Measurements from ENCODE around the gene CDH22. TPM values are rescaled to one million over a fixed set of nuclear protein-coding genes. Genes with fewer than 3 reads are reported as not detected.

CDH22 gene
- total RNA-seq, 4 donors from 2014 or later = 0.26 to 1.2 (median 0.35) TPM

DNA sequence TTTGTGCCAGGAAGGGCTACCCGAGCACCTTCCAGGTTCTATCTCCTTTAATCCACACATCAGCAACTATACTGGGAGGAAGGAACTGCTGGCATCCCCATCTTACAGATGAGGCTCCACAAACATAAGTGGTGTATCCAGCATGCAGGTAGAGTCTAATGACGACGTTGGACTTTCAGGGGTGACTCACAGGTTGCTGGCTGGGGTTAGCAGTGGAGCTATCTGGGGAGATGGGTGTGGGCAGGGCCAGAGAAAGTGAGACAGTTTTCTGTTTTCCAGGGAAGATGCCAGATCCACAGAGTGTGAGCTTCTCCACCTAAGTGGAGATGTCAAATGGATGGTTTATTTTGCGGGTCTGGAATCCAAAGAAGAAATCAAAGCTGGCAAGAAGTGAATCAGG is 31.8 kb downstream of the CDH22 start:
- no peak for TF ChIP-seq POLR2A (IDR thresholded peaks at IDR 0.05)
- TF ChIP-seq, protein P1, sequence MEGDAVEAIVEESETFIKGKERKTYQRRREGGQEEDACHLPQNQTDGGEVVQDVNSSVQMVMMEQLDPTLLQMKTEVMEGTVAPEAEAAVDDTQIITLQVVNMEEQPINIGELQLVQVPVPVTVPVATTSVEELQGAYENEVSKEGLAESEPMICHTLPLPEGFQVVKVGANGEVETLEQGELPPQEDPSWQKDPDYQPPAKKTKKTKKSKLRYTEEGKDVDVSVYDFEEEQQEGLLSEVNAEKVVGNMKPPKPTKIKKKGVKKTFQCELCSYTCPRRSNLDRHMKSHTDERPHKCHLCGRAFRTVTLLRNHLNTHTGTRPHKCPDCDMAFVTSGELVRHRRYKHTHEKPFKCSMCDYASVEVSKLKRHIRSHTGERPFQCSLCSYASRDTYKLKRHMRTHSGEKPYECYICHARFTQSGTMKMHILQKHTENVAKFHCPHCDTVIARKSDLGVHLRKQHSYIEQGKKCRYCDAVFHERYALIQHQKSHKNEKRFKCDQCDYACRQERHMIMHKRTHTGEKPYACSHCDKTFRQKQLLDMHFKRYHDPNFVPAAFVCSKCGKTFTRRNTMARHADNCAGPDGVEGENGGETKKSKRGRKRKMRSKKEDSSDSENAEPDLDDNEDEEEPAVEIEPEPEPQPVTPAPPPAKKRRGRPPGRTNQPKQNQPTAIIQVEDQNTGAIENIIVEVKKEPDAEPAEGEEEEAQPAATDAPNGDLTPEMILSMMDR (IDR thresholded peaks at IDR 0.05 in 4 of 5, conservative IDR thresholded peaks at IDR 0.05 in 1 of 5) = no peak
- H3K4me1 ChIP-seq = no peaks in the 10 kb centered on the region
- no peaks in the 10 kb centered on the region for H3K9me3 ChIP-seq
- intact Hi-C loops (cut with DNase I; ENCODE audit: low total_unique reads) (no loop called here), in situ Hi-C loops (cut with MboI; ENCODE audit: low sequenced_read_pairs in 4 of 4) (no loop called here)
- ATAC-seq (no peak), DNase-seq (no peak)
- H3K36me3 ChIP-seq = no peaks in the 10 kb centered on the region
- H3K27me3 ChIP-seq = peaks cover 4 to 6% (median 4%) of the 10 kb centered on the region in 3 donors
- H3K27ac ChIP-seq = no peak overlapping the region
- H3K4me3 ChIP-seq = no peak overlapping the region

DNA sequence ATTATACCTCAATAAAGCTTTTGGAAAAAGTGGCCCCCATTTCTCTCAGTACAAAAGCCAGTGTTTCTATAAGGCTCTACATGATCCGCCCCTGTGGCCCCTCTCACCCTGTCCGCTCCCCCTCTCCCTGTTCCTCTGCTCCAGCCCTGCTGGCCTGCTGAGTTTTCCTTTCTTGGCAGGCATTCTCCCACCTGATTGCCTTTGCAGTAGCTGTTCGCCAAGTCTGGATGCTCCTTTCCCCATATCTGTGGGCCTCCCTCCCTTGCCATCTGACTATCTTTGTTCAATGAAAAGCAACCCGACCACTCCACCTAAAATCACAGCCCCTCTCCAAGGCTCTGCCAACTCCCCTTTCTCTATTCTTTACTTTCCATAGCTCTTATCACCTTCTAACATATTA is 33.2 kb downstream of the CDH22 start:
- H3K4me3 ChIP-seq = no peak overlapping the region
- TF ChIP-seq POLR2A (IDR thresholded peaks at IDR 0.05) = no peak
- TF ChIP-seq, protein P1 (IDR thresholded peaks at IDR 0.05 in 4 of 5, conservative IDR thresholded peaks at IDR 0.05 in 1 of 5) = no peak
- DNase-seq (no peak), ATAC-seq (no peak)
- H3K9me3 ChIP-seq = no peaks in the 10 kb centered on the region
- peaks cover 4 to 5% (median 4%) of the 10 kb centered on the region in 3 donors for H3K27me3 ChIP-seq
- in situ Hi-C loops (cut with MboI; ENCODE audit: low sequenced_read_pairs in 4 of 4) (no loop called here), intact Hi-C loops (cut with DNase I; ENCODE audit: low total_unique reads) (no loop called here)
- no peak overlapping the region for H3K27ac ChIP-seq
- no peaks in the 10 kb centered on the region for H3K36me3 ChIP-seq
- H3K4me1 ChIP-seq = no peaks in the 10 kb centered on the region

DNA sequence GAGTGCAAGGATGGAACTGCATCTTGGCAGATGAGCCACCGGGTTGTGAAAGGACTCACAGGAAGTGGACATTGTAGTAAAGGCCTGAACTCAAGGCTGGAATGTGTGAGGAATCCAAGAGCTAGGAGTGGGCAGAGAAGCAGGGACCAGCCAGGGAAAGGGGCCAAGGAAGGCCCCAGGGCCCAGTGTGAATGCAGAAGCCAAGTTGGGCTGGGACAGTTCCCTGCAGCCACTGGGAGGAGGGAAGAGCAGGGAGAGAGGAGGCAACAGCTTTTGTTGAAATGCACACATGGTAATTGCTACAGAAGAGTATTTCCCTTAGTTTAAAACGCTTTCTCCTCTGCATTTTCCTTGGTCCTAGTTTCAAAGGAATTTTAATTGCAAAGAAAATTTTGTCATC is 34.6 kb downstream of the CDH22 start:
- H3K27ac ChIP-seq = no peak overlapping the region
- TF ChIP-seq POLR2A (IDR thresholded peaks at IDR 0.05) = no peak
- TF ChIP-seq, protein P1 (IDR thresholded peaks at IDR 0.05 in 4 of 5, conservative IDR thresholded peaks at IDR 0.05 in 1 of 5) = no peak
- in situ Hi-C loops (cut with MboI; ENCODE audit: low sequenced_read_pairs in 4 of 4) = no loop called here
- no peak for ATAC-seq
- no peak for DNase-seq
- H3K9me3 ChIP-seq = no peaks in the 10 kb centered on the region
- H3K4me3 ChIP-seq = no peak overlapping the region
- intact Hi-C loops (cut with DNase I; ENCODE audit: low total_unique reads) = no loop called here
- H3K4me1 ChIP-seq = peaks cover 0 to 5% of the 10 kb centered on the region in 2 donors
- no peaks in the 10 kb centered on the region for H3K36me3 ChIP-seq
- H3K27me3 ChIP-seq = peaks cover 0 to 5% (median 4%) of the 10 kb centered on the region in 3 donors

DNA sequence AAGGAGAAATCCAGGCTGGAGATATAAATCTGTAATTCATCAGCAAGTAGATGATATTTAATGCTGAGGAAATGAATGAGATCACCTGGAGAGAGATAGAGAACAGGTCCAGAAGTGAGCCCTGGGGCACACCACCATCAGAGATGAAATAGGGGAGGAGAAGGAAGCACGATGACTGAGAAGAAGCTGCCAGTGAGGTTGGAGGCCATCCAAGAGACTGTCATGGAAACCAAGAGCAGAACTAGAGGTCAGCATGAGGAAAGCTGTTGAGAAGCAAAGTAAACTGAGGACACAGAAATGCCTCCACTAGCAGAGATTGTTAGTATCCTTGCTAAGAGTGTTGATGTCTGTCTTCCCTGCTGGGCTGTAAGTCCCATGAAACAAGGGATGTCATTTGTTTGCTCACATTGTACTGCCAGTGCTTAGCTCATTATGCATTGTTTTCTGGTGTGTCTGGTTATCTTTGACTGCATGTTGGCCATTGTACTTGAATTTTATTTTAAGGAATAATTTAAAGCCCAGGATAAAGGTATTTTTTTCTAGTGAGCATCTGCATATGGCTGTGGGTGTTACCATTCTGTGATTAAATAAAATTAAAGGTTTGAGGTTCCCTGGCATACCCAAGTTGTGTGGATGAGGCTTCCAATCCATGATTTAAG is 35.8 kb downstream of the CDH22 start:
- H3K4me3 ChIP-seq = no peak overlapping the region
- DNase-seq = no peak
- in situ Hi-C loops (cut with MboI; ENCODE audit: low sequenced_read_pairs in 4 of 4) (no loop called here), intact Hi-C loops (cut with DNase I; ENCODE audit: low total_unique reads) (no loop called here)
- ATAC-seq = no peak
- H3K4me1 ChIP-seq = peaks cover 0 to 5% of the 10 kb centered on the region in 2 donors
- no peaks in the 10 kb centered on the region for H3K36me3 ChIP-seq
- no peak overlapping the region for H3K27ac ChIP-seq
- H3K9me3 ChIP-seq = no peaks in the 10 kb centered on the region
- TF ChIP-seq, protein P1 (IDR thresholded peaks at IDR 0.05 in 4 of 5, conservative IDR thresholded peaks at IDR 0.05 in 1 of 5) = no peak
- no peak for TF ChIP-seq POLR2A (IDR thresholded peaks at IDR 0.05)
- H3K27me3 ChIP-seq = peaks cover 0 to 5% (median 4%) of the 10 kb centered on the region in 3 donors
